ENCODE measurements around the gene ALK.

Gene ALK

GRCh38 chr2:29193111-29193510 is 728.3 kb downstream of the ALK start:
- Mint-ChIP-seq H3K27ac (no peak overlapping the region), H3K36me3 (peaks cover 1% of the 10 kb centered on the region), H3K9me3 (no peaks in the 10 kb centered on the region), H3K4me3 (no peak overlapping the region), H3K27me3 (no peaks in the 10 kb centered on the region), H3K4me1 (peaks cover 17% of the 10 kb centered on the region)

- Mint-ChIP-seq H3K4me3 (no peak overlapping the region), H3K27me3 (no peaks in the 10 kb centered on the region), H3K27ac (no peak overlapping the region), H3K4me1 (peaks cover 22% of the 10 kb centered on the region), H3K36me3 (peaks cover 7% of the 10 kb centered on the region), H3K9me3 (no peaks in the 10 kb centered on the region)
These were observed 728.9 kb downstream of the ALK start for GRCh38 chr2:29192526-29192925.

DNA sequence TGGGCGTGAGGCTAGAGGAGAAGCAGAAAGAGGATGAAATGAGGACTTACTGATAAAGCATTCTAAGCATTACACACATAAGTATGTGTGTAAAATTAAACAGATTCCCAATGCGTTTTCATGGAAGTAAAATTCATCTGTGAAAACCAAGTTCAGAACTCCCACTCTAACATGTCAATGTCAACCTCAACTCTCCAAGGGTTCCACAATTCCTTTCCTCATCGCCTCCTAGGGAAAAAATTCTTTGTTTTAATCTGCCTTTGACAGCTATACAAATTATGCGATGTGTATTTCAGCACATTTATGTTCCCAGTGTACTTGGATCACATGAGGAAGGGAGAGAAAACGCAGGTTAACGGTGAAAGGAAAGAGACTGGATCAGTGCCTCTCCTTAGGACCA is 729.6 kb downstream of the ALK start:
- Mint-ChIP-seq H3K4me1 (peaks cover 24% of the 10 kb centered on the region), H3K27me3 (no peaks in the 10 kb centered on the region), H3K36me3 (peaks cover 7% of the 10 kb centered on the region), H3K9me3 (no peaks in the 10 kb centered on the region), H3K27ac (no peak overlapping the region), H3K4me3 (no peak overlapping the region)

DNA sequence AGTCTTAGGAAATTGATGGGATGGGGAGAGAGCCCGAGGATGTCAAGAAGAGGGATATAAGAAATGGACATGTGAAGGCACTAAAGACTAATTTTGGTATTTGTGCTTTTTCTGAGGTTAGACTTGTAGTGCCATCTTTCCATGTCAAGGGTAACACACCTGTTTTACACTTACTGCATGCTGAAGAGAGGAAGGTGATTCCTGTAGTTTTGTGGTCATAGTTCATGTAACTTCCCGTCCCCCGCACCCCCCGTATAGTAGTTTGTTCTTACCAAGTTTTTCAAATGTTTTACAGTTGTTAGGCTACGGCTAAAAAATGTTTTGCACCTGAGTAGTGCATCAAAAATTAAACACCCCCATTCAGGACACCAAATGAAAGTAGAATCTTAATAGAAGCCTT is 732.3 kb downstream of the ALK start:
- Mint-ChIP-seq H3K9me3 (no peaks in the 10 kb centered on the region), H3K4me1 (peaks cover 24% of the 10 kb centered on the region), H3K36me3 (peaks cover 12% of the 10 kb centered on the region), H3K4me3 (no peak overlapping the region), H3K27me3 (no peaks in the 10 kb centered on the region), H3K27ac (peak overlapping the region; percentile 26)

- Mint-ChIP-seq H3K27me3 (no peaks in the 10 kb centered on the region), H3K4me1 (peaks cover 24% of the 10 kb centered on the region), H3K36me3 (peaks cover 13% of the 10 kb centered on the region), H3K27ac (no peak overlapping the region), H3K4me3 (no peak overlapping the region), H3K9me3 (no peaks in the 10 kb centered on the region)
These were observed 733.5 kb downstream of the ALK start for GRCh38 chr2:29187926-29188325.

DNA sequence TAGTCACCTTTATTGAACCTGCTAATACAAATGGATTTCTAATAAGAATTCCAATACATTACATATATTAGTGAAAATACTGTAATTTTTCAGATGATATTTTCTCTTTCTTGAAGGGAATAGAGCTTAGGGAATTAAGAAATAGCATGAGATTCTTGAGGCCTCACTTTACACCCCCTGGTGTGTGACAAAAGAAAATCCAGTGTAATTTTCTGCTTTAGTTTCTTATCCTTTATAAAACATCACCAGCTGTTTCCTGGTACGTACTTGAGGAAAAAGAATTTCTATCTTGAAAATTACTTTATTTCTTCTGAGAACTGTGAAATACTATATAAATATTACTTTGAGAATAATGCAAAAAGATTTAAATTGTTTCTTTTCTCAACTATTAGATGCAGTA is 734.6 kb downstream of the ALK start:
- Mint-ChIP-seq H3K9me3 (no peaks in the 10 kb centered on the region), H3K4me3 (no peak overlapping the region), H3K36me3 (peaks cover 14% of the 10 kb centered on the region), H3K27ac (no peak overlapping the region), H3K27me3 (no peaks in the 10 kb centered on the region), H3K4me1 (peaks cover 24% of the 10 kb centered on the region)

DNA sequence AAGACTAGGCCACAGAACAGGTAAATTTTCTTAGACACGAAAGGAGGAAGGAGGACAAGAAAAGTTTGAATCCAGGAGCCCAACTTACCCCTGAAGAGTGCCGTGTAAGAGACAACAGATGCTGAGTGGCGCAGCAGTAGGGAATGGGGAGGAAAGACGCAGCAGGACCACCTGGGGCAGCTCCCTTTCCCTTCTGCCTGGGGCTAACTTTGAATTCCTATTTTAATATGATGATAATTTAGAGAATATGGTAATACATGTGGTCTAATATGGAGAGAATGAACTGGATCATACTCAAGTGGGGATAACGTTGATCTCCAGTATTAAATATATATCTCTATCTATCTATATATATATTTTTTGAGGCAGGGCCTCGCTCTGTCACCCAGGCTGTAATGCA is 736.9 kb downstream of the ALK start:
- Mint-ChIP-seq H3K36me3 (peaks cover 15% of the 10 kb centered on the region), H3K9me3 (no peaks in the 10 kb centered on the region), H3K4me1 (peaks cover 23% of the 10 kb centered on the region), H3K27me3 (no peaks in the 10 kb centered on the region), H3K27ac (no peak overlapping the region), H3K4me3 (no peak overlapping the region)

GRCh38 chr2:29182920-29183319 is 738.5 kb downstream of the ALK start:
- no peaks in the 10 kb centered on the region for H3K27me3 Mint-ChIP-seq
- H3K4me1 Mint-ChIP-seq, result peaks cover 10% of the 10 kb centered on the region
- no peaks in the 10 kb centered on the region for H3K9me3 Mint-ChIP-seq
- H3K4me3 Mint-ChIP-seq, result no peak overlapping the region
- H3K36me3 Mint-ChIP-seq, result peaks cover 12% of the 10 kb centered on the region
- H3K27ac Mint-ChIP-seq, result no peak overlapping the region

DNA sequence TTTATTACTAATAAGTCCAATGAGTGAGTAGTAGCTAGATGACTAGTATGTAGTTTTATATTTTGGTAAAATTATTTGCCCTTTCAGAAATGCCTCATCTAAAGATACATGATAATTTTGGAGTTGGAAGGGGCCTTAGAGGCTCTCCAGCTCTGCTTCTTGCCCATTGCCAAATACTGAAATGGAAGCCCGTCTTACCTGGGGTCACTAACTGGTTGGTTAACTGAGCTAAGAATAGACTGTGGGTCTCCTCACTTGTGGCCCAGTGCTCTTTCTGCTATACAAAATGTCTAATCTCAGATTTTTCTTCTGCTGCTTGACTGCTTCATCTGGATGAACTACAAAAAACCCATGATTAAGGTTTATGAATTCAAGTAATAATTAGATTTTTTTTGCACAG is 739.1 kb downstream of the ALK start:
- Mint-ChIP-seq H3K36me3 (peaks cover 9% of the 10 kb centered on the region), H3K9me3 (no peaks in the 10 kb centered on the region), H3K27me3 (no peaks in the 10 kb centered on the region), H3K4me3 (no peak overlapping the region), H3K4me1 (peaks cover 5% of the 10 kb centered on the region), H3K27ac (no peak overlapping the region)

DNA sequence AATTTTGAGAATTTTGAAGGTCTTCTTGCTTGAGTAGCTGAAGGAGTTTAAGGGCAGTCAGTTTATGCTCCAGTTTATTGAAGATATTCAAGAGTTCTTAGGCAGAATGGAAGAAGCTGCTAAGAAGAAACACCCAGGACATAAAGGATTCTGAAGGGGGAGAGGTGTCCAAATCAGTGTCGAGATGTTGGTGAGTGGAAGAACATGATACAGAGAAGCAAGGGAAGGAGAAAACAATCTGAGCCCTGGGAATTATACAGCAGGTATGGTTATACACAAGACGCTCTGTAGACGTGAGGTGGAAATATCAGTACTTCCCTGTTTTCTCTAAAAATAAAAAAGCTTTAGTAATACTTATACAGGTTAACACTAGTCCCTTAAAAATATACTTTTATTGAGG is 746.0 kb downstream of the ALK start:
- Mint-ChIP-seq H3K4me3 (no peak overlapping the region), H3K4me1 (peaks cover 5% of the 10 kb centered on the region), H3K9me3 (no peaks in the 10 kb centered on the region), H3K27me3 (no peaks in the 10 kb centered on the region), H3K36me3 (peaks cover 19% of the 10 kb centered on the region), H3K27ac (no peak overlapping the region)

DNA sequence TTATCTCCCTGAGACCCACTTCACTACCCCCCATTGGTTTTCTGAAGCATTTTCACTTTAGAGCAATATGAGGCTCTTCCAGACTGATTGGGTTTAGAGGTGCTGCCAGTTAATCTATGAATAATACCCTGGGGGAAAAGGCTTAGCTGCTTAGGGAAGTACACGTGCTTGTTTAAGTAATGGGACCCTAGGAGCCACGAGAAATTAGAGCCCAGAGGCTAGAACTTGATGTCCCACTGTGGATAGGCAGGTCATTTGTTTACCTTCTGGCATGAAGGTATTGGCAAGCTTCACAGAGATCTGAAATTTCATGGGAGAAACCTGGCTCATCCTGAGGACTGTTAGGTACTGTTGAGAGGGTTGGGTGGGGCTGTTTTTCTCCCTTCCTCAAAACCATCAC is 746.4 kb downstream of the ALK start:
- Mint-ChIP-seq H3K4me1 (peaks cover 2% of the 10 kb centered on the region), H3K4me3 (no peak overlapping the region), H3K27ac (no peak overlapping the region), H3K27me3 (no peaks in the 10 kb centered on the region), H3K9me3 (no peaks in the 10 kb centered on the region), H3K36me3 (peaks cover 20% of the 10 kb centered on the region)

DNA sequence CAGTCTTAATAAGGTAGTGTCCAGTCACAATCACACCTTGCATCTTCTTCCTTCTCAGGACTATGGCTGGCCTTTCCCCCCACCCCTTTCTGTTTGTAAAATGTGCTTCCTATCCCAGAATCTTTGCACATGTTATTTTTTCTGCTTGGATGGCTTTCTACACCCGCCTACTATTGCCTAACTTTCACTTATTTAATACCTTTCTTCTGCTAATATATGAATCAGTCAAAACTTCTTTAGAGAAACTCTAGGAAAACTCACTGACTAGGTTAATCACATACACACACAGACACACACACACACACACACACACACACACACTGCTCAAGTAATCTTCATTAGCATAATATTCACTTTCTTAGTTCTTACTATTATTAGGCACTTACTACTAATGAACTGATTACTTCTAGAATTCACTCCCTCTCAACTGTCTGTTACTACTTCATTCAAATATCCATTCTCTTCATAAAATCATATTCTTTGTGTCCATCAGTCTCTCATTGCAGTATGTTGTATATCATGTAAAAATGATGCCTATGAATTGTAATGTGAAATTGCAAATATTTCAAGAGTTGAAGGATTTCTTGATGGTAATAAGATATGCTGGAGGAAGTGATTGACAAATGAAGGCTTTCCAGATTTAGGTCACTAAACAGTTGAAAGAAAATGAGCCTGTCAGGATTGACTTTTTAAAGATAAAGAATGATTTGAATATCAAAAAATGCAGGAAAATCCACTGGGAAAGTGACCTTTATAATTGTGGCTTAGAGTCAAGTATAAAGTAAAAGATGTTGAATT is 754.9 kb downstream of the ALK start:
- no peaks in the 10 kb centered on the region for H3K27me3 Mint-ChIP-seq
- H3K4me1 Mint-ChIP-seq, result peaks cover 3% of the 10 kb centered on the region
- no peaks in the 10 kb centered on the region for H3K9me3 Mint-ChIP-seq
- H3K4me3 Mint-ChIP-seq, result no peak overlapping the region
- peak overlapping the region; percentile 37 for H3K27ac Mint-ChIP-seq
- H3K36me3 Mint-ChIP-seq, result peaks cover 21% of the 10 kb centered on the region

DNA sequence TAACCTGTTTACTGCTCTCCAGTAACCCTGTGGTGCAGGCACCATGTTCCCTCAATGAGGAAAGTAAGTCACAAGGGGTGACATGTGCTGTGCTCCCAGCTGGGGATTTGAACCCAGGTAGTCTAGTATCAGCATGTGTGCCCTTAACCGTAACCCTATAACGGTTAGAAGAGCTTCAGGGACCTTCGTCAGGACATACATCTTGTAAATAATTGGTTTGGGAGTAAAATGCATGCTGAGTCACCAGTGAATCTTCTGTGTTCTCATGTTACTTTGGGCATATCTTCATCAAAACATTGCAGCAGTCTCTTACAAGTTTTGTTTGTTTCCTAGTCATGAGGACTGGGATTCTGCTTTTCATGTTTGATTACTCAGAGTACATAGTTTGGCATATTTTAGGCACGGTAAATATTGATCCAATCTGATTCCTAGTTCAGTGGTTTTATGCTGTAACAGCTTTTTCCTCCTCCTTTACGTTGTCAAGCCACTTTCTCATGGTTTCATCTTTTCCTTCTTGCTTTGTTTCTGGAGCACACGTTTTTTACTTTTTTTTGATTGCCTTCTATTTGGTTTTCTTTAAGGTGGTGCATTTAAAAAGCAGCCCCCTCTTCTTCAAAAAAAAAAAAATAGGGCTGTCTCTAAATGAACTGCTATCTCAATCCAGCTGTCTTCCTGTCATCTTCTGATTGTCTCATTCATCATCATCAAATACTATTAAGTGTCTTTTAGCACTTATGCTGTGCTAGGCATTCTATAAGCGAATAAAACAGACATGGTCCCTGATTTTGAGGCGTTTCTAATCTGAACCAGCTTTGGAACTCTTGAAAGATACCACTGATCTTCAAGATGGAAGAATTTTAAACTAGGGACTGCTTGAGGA is 755.8 kb downstream of the ALK start:
- Mint-ChIP-seq H3K4me1 (peaks cover 3% of the 10 kb centered on the region), H3K27me3 (no peaks in the 10 kb centered on the region), H3K9me3 (no peaks in the 10 kb centered on the region), H3K36me3 (peaks cover 19% of the 10 kb centered on the region), H3K4me3 (no peak overlapping the region), H3K27ac (no peak overlapping the region)

DNA sequence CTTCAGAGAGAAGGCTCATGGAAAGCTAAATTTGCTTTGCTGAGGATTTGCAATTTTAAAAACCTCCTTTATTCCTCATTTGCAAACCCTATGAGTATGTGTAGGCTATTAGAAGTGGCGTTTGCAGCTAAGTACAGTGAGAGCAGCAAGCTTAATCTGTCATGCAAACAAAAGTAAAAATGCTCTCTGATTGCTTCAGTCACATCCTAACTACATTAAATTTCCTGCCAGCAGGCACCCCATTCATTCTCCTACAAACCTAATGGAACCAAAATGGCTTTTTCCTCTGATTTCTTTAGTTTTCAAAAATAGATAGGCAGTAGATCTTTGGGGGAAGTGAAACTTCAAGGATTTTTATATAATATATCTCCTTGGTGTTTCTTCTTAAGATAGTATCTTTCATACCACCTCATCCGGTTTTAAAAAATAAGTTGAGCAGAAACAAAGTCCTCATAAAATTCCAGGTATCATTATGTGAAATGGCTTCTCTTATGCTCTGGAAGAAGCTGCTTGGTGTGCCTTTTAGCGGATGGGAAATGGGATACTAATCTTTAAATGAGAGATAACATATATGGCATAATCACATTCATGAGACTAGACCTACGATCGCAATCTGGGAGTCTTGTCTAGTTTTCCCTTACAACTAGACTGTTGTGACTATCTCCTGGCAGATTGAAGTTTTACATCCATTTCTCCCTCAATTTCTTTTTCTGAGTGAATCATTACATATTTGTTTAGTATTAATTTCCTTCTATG is 757.1 kb downstream of the ALK start:
- Mint-ChIP-seq H3K9me3 (no peaks in the 10 kb centered on the region), H3K27ac (no peak overlapping the region), H3K4me1 (peaks cover 3% of the 10 kb centered on the region), H3K4me3 (no peak overlapping the region), H3K36me3 (peaks cover 15% of the 10 kb centered on the region), H3K27me3 (no peaks in the 10 kb centered on the region)

GRCh38 chr2:29162204-29162928 is 759.0 kb downstream of the ALK start:
- Mint-ChIP-seq H3K4me3 (no peak overlapping the region), H3K27me3 (no peaks in the 10 kb centered on the region), H3K36me3 (peaks cover 14% of the 10 kb centered on the region), H3K4me1 (peaks cover 3% of the 10 kb centered on the region), H3K9me3 (no peaks in the 10 kb centered on the region), H3K27ac (no peak overlapping the region)
